ENCODE data around the gene RANBP9. TPM values are rescaled to one million over a fixed set of nuclear protein-coding genes. Genes with fewer than 3 reads are reported as not detected.

The RANBP9 gene
- total and polyA plus RNA-seq, 2 of the 13 experiments (the other 11 are each of a cell fraction or from before 2014, with no cell fraction given), result 26.6 to 30.6 TPM

- ATAC-seq (no peak), DNase-seq (ENCODE audit: low spot score) (no peak), FAIRE-seq (no peak)
- in situ Hi-C loops (cut with HindIII; ENCODE audit: extremely low pct_ligation_motif_present, low pct_unique_long_range_greater_than_20kb), result no loop called here
- no TSS peak for BruUV-seq (replicated peaks)
- Histone ChIP-seq H3K4me3 (replicated peaks in 1 of 3; ENCODE audit: insufficient read depth in 1 of 3, low read depth in 2 of 3, low read length in 3 of 3) (no peak overlapping the region), H2AFZ (ENCODE audit: low read length) (no peak overlapping the region), H4K20me1 (ENCODE audit: insufficient read depth, low read length) (peaks cover 30% of the 10 kb centered on the region), H3K4me2 (ENCODE audit: low read depth, low read length) (no peak overlapping the region), H3K9ac (ENCODE audit: insufficient read depth, low read depth, low read length) (no peak overlapping the region), H3K4me1 (ENCODE audit: insufficient read depth, low read length) (peaks cover 54% of the 10 kb centered on the region), H3K36me3 (replicated peaks in 1 of 2; ENCODE audit: control insufficient read depth in 1 of 2, insufficient read depth in 2 of 2, low read length in 2 of 2) (peaks cover 2 to 5% of the 10 kb centered on the region in 2 experiments; a peak in 4 of 5 replicates), H3K27ac (ENCODE audit: extremely low read length, insufficient read depth, low read length) (peak overlapping the region; percentile 50), H3K9me3 (ENCODE audit: low read length) (no peaks in the 10 kb centered on the region), H3K79me2 (ENCODE audit: insufficient read depth, low read length) (peaks cover 82% of the 10 kb centered on the region), H3K27me3 (ENCODE audit: control insufficient read depth in 1 of 2, insufficient read depth in 2 of 2, low read length in 2 of 2) (no peaks in the 10 kb centered on the region)
- intact Hi-C loops (cut with micrococcal nuclease; ENCODE audit: unreplicated experiment), result loop anchor here (5.0 kb wide), 1 partner anchor 43 kb away; the partner anchor contains the start of gene NOL7
- ChIA-PET POLR2A (interaction anchor here (1.0 to 1.7 kb wide), 5 partner anchors 11 to 55 kb away, joined by 5 to 14 read pairs (median 6); partner anchors contain the start of genes NOL7 and RANBP9), CTCF (ENCODE audit: low intra/inter-chr PET ratio, low total read pairs) (no interaction called here)
- WGBS (ENCODE audit: low lambda C conversion rate), result 100% methylated on average over 1 of the region's 1 CpG
- TF ChIP-seq ZNF639 (CRISPR knock-in tag; conservative IDR thresholded peaks at IDR 0.05), result no peak
- TF ChIP-seq ZMYM4 (CRISPR knock-in tag; IDR thresholded peaks at IDR 0.05), result no peak
- TF ChIP-seq ZNF609 (CRISPR knock-in tag; IDR thresholded peaks at IDR 0.05; ENCODE audit: borderline replicate concordance), result no peak
- no peak for TF ChIP-seq SMARCE1 (IDR thresholded peaks at IDR 0.05; ENCODE audit: borderline replicate concordance)
- TF ChIP-seq ZNF460 (CRISPR knock-in tag; IDR thresholded peaks at IDR 0.05; ENCODE audit: borderline replicate concordance), result peak; percentile 27; the same call in 1 of the 2 replicates
- TF ChIP-seq FIP1L1 (IDR thresholded peaks at IDR 0.05; ENCODE audit: borderline replicate concordance, insufficient read depth, low read depth, low read length), result no peak
- no peak for TF ChIP-seq HDAC2 (CRISPR knock-in tag; IDR thresholded peaks at IDR 0.05)
- TF ChIP-seq SMAD1 (CRISPR knock-in tag; IDR thresholded peaks at IDR 0.05; ENCODE audit: borderline replicate concordance, low read depth), result no peak
- TF ChIP-seq ZNF263 (CRISPR knock-in tag; IDR thresholded peaks at IDR 0.05), result 0 out of 2 replicates have a peak, but pooled peaks have one; percentile 21
- no peak for TF ChIP-seq PHF21A (CRISPR knock-in tag; IDR thresholded peaks at IDR 0.05)
- TF ChIP-seq ZNF367 (CRISPR knock-in tag; IDR thresholded peaks at IDR 0.05; ENCODE audit: borderline replicate concordance), result no peak
- no peak for TF ChIP-seq TRAFD1 (CRISPR knock-in tag; IDR thresholded peaks at IDR 0.05; ENCODE audit: borderline replicate concordance)
- TF ChIP-seq ATF7-NPFF (CRISPR knock-in tag; IDR thresholded peaks at IDR 0.05; ENCODE audit: low read depth), result no peak
- TF ChIP-seq ZNF616 (CRISPR knock-in tag; IDR thresholded peaks at IDR 0.05; ENCODE audit: low read depth), result no peak
- no peak for TF ChIP-seq ZNF556 (CRISPR knock-in tag; IDR thresholded peaks at IDR 0.05; ENCODE audit: borderline replicate concordance)
- TF ChIP-seq ELF1 (CRISPR knock-in tag; IDR thresholded peaks at IDR 0.05), result no peak
- no peak for TF ChIP-seq ZNF230 (CRISPR knock-in tag; IDR thresholded peaks at IDR 0.05)
- TF ChIP-seq NFE2L1 (CRISPR knock-in tag; IDR thresholded peaks at IDR 0.05; ENCODE audit: borderline replicate concordance), result no peak
Observed at GRCh38 chr6:13660273-13660672, 51.4 kb downstream of the RANBP9 start.
